IPS-NIHi7 (cell line): ENCODE measurements around the gene ADARB2.

Source experiments
- DNase-seq: peaks from one replicate; pipeline ENCODE4 v3.0.0; 2012; ENCODE audit warnings: mixed read lengths; ENCODE audit errors: extremely low spot score

ADARB2 gene

DNA sequence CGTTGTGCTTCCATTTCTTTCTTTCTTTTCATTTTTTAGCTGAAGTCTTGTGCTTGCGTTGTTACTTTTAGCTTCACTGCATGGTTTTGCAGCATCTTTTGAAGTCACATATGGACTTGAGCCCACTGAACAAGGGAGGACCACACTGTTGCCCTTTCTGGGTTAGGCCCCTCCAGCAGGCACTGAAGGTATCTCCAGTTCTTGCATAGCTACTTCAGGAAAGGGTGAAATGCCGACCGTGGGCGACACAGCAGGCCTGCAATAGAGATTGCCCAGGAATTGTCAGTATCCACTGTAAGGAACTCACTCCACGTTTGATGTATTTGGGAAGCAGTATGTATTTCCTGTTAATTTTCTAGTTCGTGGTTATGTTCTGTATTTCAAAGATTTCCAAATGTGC lies 596.1 kb downstream of the ADARB2 start:
- no peak for DNase-seq

DNA sequence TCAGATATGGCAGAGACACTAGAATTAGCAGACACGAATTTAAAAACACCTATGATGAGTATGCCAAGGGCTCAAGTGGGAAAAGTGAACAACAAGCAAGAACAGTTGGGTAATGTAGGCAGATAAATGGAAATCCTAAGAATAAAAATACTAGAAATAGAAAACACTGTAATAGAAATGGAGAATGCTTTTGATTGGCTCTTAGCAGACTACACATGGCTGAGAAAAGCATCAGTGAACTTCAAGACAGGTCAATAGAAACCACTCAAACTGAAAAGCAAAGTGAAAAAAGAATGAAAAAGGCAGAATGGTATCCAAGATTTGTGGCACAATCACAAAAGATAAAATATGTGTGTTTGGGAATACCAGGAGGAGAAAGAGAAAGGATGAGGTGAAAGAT lies 598.8 kb downstream of the ADARB2 start:
- no peak for DNase-seq

DNA sequence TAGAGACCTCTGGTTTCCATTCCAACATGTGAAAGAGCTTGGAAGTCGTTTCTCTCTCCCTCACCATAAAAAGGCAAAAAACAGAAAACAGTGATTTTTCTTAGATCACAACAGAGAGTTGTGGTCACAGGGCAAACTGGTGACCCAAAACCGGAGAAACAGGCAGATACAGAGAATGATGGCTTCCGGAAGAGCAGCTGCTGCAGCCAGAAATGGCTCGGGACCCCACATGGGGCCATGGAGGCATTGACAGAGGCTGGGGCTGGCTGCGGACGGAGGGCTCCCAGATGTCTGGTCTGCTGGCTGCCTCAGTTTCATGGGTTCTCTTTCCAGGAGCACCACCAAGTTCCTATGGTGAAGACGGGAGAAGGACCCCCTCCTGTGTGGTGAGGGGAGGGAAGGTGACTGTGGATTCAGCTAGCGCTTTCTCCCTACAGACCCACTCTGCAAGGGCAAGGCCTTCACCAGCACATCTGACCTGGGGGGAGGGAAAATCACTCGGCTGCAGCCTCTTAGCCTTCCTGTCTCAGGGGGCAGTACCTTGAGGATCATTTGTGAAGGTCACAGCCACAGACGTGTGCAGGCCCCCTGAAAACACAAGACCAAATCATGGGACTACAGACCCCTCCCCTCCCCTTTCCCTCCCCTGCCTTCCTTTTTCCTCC lies 599.7 kb downstream of the ADARB2 start:
- no peak for DNase-seq

DNA sequence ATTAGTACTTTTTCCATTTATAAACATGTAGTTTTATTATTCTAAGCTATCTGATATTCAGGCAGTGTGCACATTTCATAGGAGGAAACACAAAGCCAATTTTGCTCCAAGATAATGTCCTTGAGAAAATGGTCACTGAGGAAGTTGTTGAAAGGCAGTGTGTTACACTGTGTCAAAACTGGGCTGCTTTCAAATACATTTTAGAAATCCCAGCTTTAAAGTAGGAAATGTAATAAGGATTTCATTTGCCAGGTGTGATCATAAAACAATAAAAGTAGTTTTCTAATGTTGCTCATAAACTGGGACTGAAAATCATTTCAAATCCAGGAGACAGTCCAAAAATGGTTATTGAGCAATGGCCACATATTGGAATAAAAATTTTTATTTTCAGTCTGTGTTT lies 601.1 kb downstream of the ADARB2 start:
- no peak for DNase-seq

DNA sequence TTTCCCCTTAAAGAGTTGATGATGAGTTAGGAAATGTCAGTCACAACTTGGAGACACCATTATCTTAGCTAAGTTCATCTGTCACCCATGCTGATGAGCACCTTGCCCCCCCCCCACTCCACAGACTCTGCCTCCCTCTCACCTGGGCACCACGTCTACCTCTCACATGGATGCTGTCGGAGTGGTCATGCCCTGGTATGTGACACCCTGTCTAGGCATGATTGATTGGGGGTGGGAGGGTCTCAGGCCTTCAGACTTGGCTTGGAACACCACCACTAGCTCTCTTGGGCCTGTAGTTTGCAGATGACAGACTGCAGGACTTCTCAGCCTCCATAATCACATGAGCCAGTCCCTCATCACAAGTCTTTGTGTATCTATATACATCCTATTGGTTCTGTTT lies 603.2 kb downstream of the ADARB2 start:
- no peak for DNase-seq

DNA sequence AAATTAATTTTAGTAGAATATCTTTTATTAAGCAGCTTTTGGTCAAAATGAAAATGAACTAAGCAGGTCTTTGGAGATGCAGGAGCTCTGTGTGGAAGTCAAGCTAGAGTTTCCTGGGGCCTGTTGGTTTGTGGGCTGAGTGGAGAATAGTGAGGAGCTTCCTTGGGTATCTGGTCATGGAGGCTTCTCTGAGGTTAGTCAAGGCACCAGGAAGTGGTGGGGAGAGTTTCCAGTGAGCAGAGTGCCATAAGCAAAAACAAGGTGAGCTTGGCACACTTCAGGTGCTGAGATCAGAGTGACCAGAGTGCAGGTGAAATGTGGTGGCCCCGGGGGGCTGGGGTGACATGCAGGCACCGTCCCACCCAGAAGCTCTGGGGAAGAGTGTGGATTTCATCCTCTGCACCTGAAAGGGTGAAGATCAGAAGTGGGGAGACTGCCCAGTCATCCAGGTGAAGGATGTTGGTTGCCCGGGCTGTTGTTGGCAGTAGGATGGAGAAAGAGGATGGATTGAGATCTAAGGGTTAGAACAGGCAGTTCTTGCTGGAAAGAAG lies 603.8 kb downstream of the ADARB2 start:
- no peak for DNase-seq

DNA sequence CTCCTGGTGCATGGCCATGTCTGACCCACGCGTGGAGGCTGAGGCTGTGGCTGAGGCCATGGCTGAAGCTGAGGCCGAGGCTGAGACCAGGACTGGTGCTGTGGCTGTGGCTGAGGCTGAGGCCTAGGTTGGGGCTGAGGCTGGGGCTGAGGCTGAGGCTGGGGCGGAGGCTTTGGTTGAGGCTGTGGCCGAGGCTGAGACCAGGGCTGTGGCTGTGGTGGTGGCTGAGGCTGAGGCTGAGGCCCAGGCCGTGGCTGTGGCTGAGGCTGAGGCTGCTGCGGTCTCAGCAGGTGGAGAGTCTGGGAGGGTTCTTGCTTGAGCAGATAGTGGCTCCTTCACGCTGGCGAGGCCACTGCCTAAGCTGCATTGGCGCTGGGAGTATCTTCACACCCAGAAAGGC lies 604.7 kb downstream of the ADARB2 start:
- DNase-seq, result no peak

DNA sequence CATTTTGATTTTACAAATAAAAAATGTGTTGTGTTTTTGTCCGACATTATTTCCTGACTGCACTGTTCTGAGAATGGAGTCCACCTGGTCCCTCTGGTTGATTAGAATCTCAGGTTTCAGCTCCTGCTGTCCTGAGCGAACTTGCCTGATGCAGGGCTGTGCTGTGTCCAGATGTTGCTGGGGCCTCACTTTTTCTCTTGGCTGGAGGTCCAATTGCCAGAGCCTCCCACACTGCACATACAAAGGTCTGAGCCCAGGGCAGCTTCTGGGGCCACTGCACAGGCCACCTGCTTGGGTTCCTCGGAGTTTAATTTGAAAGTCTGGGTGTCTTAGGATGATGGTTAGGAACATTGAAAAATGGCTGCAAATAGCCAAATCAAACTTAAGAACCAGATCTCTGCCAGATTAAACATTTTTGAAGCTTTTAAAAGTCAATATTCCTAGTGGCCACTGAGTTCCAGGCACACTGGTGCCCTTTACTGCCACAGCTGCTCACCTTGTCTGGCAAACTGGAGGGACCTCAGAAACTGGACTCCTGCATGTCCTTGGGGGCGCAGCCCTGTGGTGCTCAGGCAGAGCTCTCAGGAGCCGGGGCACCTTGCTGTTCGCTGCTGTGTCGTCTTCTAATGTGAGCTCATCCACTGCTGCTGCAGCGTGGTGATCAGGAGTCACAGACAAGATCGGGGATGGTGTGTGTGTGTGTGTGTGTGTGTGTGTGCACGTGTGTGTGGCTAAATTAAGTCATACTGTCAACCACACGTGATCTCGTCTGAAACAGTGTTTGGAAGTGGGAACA lies 606.1 kb downstream of the ADARB2 start:
- no peak for DNase-seq

DNA sequence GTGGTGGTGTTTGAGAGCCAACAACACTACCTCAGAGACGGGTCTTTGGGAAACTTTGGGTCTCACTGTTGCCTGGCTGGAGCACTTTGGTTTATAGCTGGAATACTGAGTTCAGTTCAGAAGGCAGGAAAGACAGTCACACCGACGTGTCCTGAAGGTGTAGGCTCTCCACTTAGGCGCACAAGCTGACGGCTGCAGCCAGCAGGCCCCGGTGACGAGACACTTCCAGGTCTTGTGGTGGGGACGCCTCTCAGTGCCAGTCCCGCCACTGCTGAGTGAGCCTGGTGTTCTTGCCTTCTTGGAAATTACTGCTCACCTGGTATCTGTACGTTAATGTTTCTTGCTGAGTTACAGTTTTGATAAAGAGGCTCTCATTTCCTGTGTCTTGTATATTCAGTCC lies 607.1 kb downstream of the ADARB2 start:
- DNase-seq, result no peak

DNA sequence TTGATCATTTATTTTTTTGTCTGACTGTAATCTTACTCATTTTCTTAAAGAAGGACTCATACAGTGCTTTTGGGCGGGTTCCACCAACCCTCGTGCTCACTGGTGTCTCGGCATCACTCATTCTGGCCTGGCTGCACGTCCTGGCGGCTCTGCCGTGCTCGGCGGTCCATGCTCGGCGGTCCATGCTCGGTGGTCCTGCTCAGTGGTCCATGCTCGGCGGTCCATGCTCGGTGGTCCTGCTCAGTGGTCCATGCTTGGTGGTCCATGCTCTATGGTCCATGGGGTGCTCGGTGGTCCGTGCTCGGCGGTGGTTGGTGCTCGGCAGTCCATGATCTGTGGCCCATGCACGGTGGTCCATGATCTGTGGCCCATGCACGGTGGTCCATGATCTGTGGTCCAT lies 608.7 kb downstream of the ADARB2 start:
- DNase-seq, result no peak

DNA sequence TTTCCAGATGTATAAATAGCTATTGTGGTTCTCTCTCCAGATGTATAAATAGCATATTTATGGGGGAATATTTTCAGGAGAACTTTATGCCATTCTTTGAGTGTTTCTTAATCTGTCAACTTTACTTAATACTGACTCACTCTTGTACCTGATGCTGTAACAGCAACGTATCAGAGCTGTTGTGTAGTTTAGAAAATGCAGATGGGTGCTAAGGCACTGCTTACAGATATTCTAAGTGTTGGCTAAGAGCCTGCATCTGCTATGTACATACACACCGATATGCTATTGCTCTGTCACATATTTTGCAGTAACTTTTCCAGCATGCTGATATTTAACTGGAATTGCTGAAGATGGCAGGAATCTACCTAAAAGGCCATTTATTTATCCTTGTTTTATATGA lies 609.2 kb downstream of the ADARB2 start:
- DNase-seq, result no peak

DNA sequence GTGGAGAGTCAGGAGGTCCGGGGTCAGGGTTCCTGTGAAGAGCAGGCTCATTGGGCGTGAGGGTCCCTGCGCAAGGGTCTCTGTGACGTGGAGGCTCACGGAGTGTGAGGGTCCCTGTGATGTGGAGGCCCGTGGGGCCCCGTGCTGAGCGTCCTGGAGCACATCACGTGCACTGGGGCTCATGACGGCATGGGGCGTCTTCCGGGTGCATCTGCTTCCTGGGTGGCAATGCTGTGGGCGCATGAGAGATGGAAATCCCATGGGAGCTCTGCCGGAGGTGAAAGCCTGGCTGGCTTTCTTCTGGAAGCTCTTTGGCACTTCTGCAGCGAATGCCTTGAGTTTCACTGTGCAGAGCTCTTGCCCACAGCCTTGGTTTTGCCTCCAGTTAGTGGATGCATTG lies 609.7 kb downstream of the ADARB2 start:
- DNase-seq, result no peak
